Trophoblast cell (in vitro differentiated cells and primary cell): ENCODE measurements around the gene STARD6.
"Not testable (repeated sequence)": the region's sequence is repeated elsewhere in the genome, so short reads cannot be mapped to it uniquely, and the experiment has no call there.

Experiments
- DNase-seq, 2 donors: peaks; one replicate each; pipeline ENCODE4 v3.0.0-alpha.2; 2016
- H2AFZ ChIP-seq: 2 replicates; pipeline ENCODE4 v1.6.1; 2013; ENCODE audit warnings: low read length, moderate library complexity, mild to moderate bottlenecking; ENCODE audit not compliant: insufficient read depth, poor library complexity
- H2AK5ac ChIP-seq: 2 replicates; pipeline ENCODE4 v1.6.1; 2013; ENCODE audit warnings: mild to moderate bottlenecking, low read length
- H2BK120ac ChIP-seq: 2 replicates; pipeline ENCODE4 v1.6.1; 2013; ENCODE audit warnings: low read length, mild to moderate bottlenecking, moderate library complexity; ENCODE audit not compliant: insufficient read depth, poor library complexity
- H2BK12ac ChIP-seq: 2 replicates; pipeline ENCODE4 v1.6.1; 2013; ENCODE audit warnings: mild to moderate bottlenecking, low read length, moderate library complexity
- H2BK5ac ChIP-seq: 2 replicates; pipeline ENCODE4 v1.6.1; 2013; ENCODE audit warnings: low read length, low read depth, moderate library complexity, mild to moderate bottlenecking; ENCODE audit not compliant: poor library complexity
- H3K14ac ChIP-seq: 2 replicates; pipeline ENCODE4 v1.6.1; 2013; ENCODE audit warnings: mild to moderate bottlenecking, low read length
- H3K18ac ChIP-seq: 2 replicates; pipeline ENCODE4 v1.6.1; 2013; ENCODE audit warnings: mild to moderate bottlenecking, low read length
- H3K23ac ChIP-seq: 2 replicates; pipeline ENCODE4 v1.6.1; 2013; ENCODE audit warnings: low read length
- H3K27ac ChIP-seq: 2 replicates; pipeline ENCODE4 v1.5.1; 2013; ENCODE audit warnings: low read depth, mild to moderate bottlenecking, inconsistent platforms, low read length, moderate library complexity
- H3K27me3 ChIP-seq: 2 replicates; pipeline ENCODE4 v1.6.1; 2013; ENCODE audit warnings: inconsistent platforms, mild to moderate bottlenecking, low read length, moderate library complexity; ENCODE audit not compliant: insufficient read depth
- H3K36me3 ChIP-seq, 2 experiments: 1 replicate in 1 of 2; 2 replicates in 1 of 2; pipeline ENCODE4 v1.6.1; 2013; ENCODE audit warnings: low read length in 2 of 2, mild to moderate bottlenecking in 2 of 2, moderate library complexity in 1 of 2; ENCODE audit not compliant: insufficient read depth in 2 of 2, control insufficient read depth in 1 of 2
- H3K4ac ChIP-seq: 2 replicates; pipeline ENCODE4 v1.6.1; 2013; ENCODE audit warnings: low read depth, mild to moderate bottlenecking, low read length, moderate library complexity
- H3K4me1 ChIP-seq, 2 experiments: 1 replicate in 1 of 2; 2 replicates in 1 of 2; pipeline ENCODE4 v1.6.1; 2013; ENCODE audit warnings: low read length in 2 of 2, mild to moderate bottlenecking in 2 of 2, moderate library complexity in 1 of 2; ENCODE audit not compliant: insufficient read depth in 2 of 2, control insufficient read depth in 1 of 2
- H3K4me2 ChIP-seq: 2 replicates; pipeline ENCODE4 v1.6.1; 2013; ENCODE audit warnings: inconsistent platforms, mild to moderate bottlenecking, low read length, moderate library complexity
- H3K4me3 ChIP-seq: 2 replicates; pipeline ENCODE4 v1.5.1; 2013; ENCODE audit warnings: mild to moderate bottlenecking, low read depth, low read length, inconsistent platforms
- H3K79me1 ChIP-seq: one replicate; pipeline ENCODE4 v1.6.1; 2013; ENCODE audit warnings: low read length
- H3K79me2 ChIP-seq: 2 replicates; pipeline ENCODE4 v1.6.1; 2013; ENCODE audit warnings: low read length, mild to moderate bottlenecking; ENCODE audit not compliant: control insufficient read depth, insufficient read depth, poor library complexity
- H3K9ac ChIP-seq: 2 replicates; pipeline ENCODE4 v1.6.1; 2013; ENCODE audit warnings: mild to moderate bottlenecking, low read length
- H3K9me3 ChIP-seq: 2 replicates; pipeline ENCODE4 v1.6.1; 2013; ENCODE audit warnings: low read depth, mild to moderate bottlenecking, control low read depth, inconsistent platforms, low read length; ENCODE audit not compliant: insufficient read depth
- H4K12ac ChIP-seq: 2 replicates; pipeline ENCODE4 v1.6.1; 2013; ENCODE audit warnings: low read depth, mild to moderate bottlenecking, low read length, moderate library complexity
- H4K8ac ChIP-seq: 2 replicates; pipeline ENCODE4 v1.6.1; 2013; ENCODE audit warnings: low read depth, mild to moderate bottlenecking, low read length, moderate library complexity
- H4K91ac ChIP-seq: one replicate; pipeline ENCODE4 v1.6.1; 2013; ENCODE audit warnings: low read depth, mild to moderate bottlenecking, low read length, moderate library complexity
- WGBS: extraction: QIAGEN DNeasy Blood & Tissue Kit; methylation state at CpG from one replicate; pipeline ENCODE4 v1.1.7; 2013; ENCODE audit warnings: missing lambda C conversion rate; ENCODE audit not compliant: insufficient read length, insufficient coverage; ENCODE audit errors: extremely low coverage; 5-methylcytosine and 5-hydroxymethylcytosine counted together

Gene STARD6

GRCh38 chr18:54309564-54309963, 48.1 kb downstream of the STARD6 start:
- H2AFZ ChIP-seq, H2BK120ac ChIP-seq, H4K8ac ChIP-seq, H3K79me2 ChIP-seq, H3K23ac ChIP-seq, H3K18ac ChIP-seq, H2AK5ac ChIP-seq, H4K12ac ChIP-seq, H3K27me3 ChIP-seq, H3K4me1 ChIP-seq, H3K4me3 ChIP-seq, H2BK5ac ChIP-seq, H3K14ac ChIP-seq, H2BK12ac ChIP-seq, H3K36me3 ChIP-seq, H3K9ac ChIP-seq, H3K9me3 ChIP-seq, H3K79me1 ChIP-seq, H3K4me2 ChIP-seq, H3K4ac ChIP-seq, H3K27ac ChIP-seq, DNase-seq, H4K91ac ChIP-seq: not testable (repeated sequence)
- no CpG with 5 or more reads among the region's 8 CpGs for WGBS

DNA sequence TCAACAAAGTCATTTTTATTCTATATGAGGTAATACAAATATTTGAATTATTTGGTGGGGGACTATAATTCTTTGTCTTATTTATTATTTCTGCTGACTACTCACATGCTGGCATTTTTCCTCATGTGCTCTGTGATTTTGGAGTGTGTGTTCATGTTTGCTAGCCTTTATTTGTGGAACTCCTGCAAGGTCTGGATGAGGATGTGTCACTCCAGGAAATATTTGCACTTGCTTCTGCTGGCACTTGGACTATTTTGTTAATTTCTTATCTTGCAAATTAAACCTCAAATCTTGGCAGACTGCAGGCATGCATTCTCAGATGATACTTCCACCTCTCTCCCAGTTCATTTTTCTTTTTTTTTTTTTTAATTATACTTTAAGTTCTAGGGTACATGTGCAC, 54.2 kb downstream of the STARD6 start:
- no peak overlapping the region for H3K9ac ChIP-seq
- H3K36me3 ChIP-seq, result no peaks in the 10 kb centered on the region
- H2BK5ac ChIP-seq, result no peak overlapping the region
- H2BK120ac ChIP-seq, result no peak overlapping the region
- H2AFZ ChIP-seq, result no peak overlapping the region
- no peaks in the 10 kb centered on the region for H3K79me2 ChIP-seq
- no peak overlapping the region for H4K12ac ChIP-seq
- H3K4me3 ChIP-seq, result no peak overlapping the region
- H3K4me2 ChIP-seq, result no peak overlapping the region
- no peak overlapping the region for H2AK5ac ChIP-seq
- H3K4me1 ChIP-seq, result no peaks in the 10 kb centered on the region
- H3K23ac ChIP-seq, result no peak overlapping the region
- no peak overlapping the region for H3K27ac ChIP-seq
- H4K8ac ChIP-seq, result no peak overlapping the region
- H3K14ac ChIP-seq, result no peak overlapping the region
- no peak overlapping the region for H4K91ac ChIP-seq
- no peak for DNase-seq
- no peak overlapping the region for H2BK12ac ChIP-seq
- no peaks in the 10 kb centered on the region for H3K79me1 ChIP-seq
- no peaks in the 10 kb centered on the region for H3K27me3 ChIP-seq
- H3K9me3 ChIP-seq, result peaks cover 3% of the 10 kb centered on the region
- no peak overlapping the region for H3K18ac ChIP-seq
- no peak overlapping the region for H3K4ac ChIP-seq

- WGBS, result no CpG with 5 or more reads among the region's 8 CpGs
- H3K9ac ChIP-seq, H3K23ac ChIP-seq, H3K18ac ChIP-seq, H3K4me1 ChIP-seq, H3K4me3 ChIP-seq, H2BK120ac ChIP-seq, H2BK12ac ChIP-seq, H2AK5ac ChIP-seq, H3K27me3 ChIP-seq, H3K79me1 ChIP-seq, H3K4me2 ChIP-seq, H3K36me3 ChIP-seq, H2BK5ac ChIP-seq, H2AFZ ChIP-seq, H3K9me3 ChIP-seq, DNase-seq, H3K27ac ChIP-seq, H3K79me2 ChIP-seq, H3K4ac ChIP-seq, H4K12ac ChIP-seq, H4K91ac ChIP-seq, H4K8ac ChIP-seq, H3K14ac ChIP-seq: not testable (repeated sequence)
Measured at GRCh38 chr18:54298991-54299390, 58.7 kb downstream of the STARD6 start.

DNA sequence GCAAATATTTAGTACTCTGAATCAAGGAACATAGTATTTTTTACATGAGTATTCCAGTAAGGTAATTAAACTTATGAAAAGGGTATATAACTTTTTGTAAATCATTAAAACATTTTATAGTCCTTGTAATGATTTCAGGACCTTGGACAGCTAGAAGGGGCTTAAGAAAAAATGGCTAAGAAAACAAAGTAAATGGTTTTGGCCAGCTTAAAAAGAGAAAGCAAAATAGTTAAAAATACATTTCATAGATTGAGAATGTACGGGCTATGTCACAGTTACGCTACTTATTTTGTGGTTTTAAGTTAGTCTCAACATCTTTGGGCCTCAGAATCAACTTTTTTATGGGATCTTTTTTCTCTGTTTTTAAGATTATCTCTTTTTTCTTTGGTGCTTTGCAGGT, 61.6 kb downstream of the STARD6 start:
- no peaks in the 10 kb centered on the region for H3K27me3 ChIP-seq
- H4K12ac ChIP-seq, result no peak overlapping the region
- H3K4me3 ChIP-seq, result no peak overlapping the region
- no peak overlapping the region for H2AK5ac ChIP-seq
- H3K79me1 ChIP-seq, result no peaks in the 10 kb centered on the region
- H2BK120ac ChIP-seq, result no peak overlapping the region
- WGBS, result no CpG with 5 or more reads among the region's 2 CpGs
- H3K4ac ChIP-seq, result no peak overlapping the region
- H3K23ac ChIP-seq, result no peak overlapping the region
- H4K8ac ChIP-seq, result no peak overlapping the region
- no peak overlapping the region for H2BK12ac ChIP-seq
- no peak overlapping the region for H4K91ac ChIP-seq
- H3K14ac ChIP-seq, result no peak overlapping the region
- no peak overlapping the region for H2BK5ac ChIP-seq
- no peaks in the 10 kb centered on the region for H3K79me2 ChIP-seq
- peaks cover 2% of the 10 kb centered on the region in 2 experiments for H3K36me3 ChIP-seq
- H2AFZ ChIP-seq, result no peak overlapping the region
- no peak overlapping the region for H3K4me2 ChIP-seq
- H3K4me1 ChIP-seq, result no peaks in the 10 kb centered on the region
- peak in 1 of 2 donors; percentile 50 for DNase-seq
- no peak overlapping the region for H3K18ac ChIP-seq
- peaks cover 3% of the 10 kb centered on the region for H3K9me3 ChIP-seq
- H3K9ac ChIP-seq, result no peak overlapping the region
- H3K27ac ChIP-seq, result no peak overlapping the region
